ENCODE results near the gene CNTROB. TPM values are rescaled to one million over a fixed set of nuclear protein-coding genes. Genes with fewer than 3 reads are reported as not detected.

CNTROB gene
- total RNA-seq, 1 experiment from 2014 or later = 39.7 TPM

- no peak for TF ChIP-seq E2F5 (CRISPR knock-in tag; IDR thresholded peaks at IDR 0.05)
- TF ChIP-seq ZSCAN18 (CRISPR knock-in tag; IDR thresholded peaks at IDR 0.05) = no peak
- TF ChIP-seq NR3C1 (CRISPR knock-in tag; conservative IDR thresholded peaks at IDR 0.05; ENCODE audit: low read depth) = no peak
- TF ChIP-seq MYBL2 (CRISPR knock-in tag; IDR thresholded peaks at IDR 0.05) = no peak
These were observed 8.7 kb downstream of the CNTROB start (continued) for GRCh38 chr17:7940743-7941142.

- ChIA-PET CTCF (interaction anchor here (0.6 to 2.4 kb wide), 5 partner anchors 31 to 150 kb away, joined by 3 to 7 read pairs (median 4); no protein-coding TSS in a partner anchor), POLR2A (no interaction called here)
- Mint-ChIP-seq H3K27me3 (ENCODE audit: low read depth) (no peaks in the 10 kb centered on the region), H3K9me3 (no peaks in the 10 kb centered on the region), H3K36me3 (peaks cover 69% of the 10 kb centered on the region), H3K27ac (no peak overlapping the region), H3K4me3 (no peak overlapping the region), H3K4me1 (no peaks in the 10 kb centered on the region)
- ATAC-seq (no peak), DNase-seq (ENCODE audit: low spot score) (no peak)
- no peak for TF ChIP-seq OVOL2 (CRISPR knock-in tag; IDR thresholded peaks at IDR 0.05; ENCODE audit: borderline replicate concordance)
- TF ChIP-seq TCF7 (CRISPR knock-in tag; IDR thresholded peaks at IDR 0.05; ENCODE audit: low read depth) = no peak
- no peak for TF ChIP-seq PRDM15 (CRISPR knock-in tag; IDR thresholded peaks at IDR 0.05)
- no peak for TF ChIP-seq FOXP4 (CRISPR knock-in tag; IDR thresholded peaks at IDR 0.05)
- TF ChIP-seq ZNF425 (CRISPR knock-in tag; conservative IDR thresholded peaks at IDR 0.05) = no peak
- no peak for TF ChIP-seq MXD4 (CRISPR knock-in tag; IDR thresholded peaks at IDR 0.05; ENCODE audit: borderline replicate concordance)
- TF ChIP-seq ESRRA (CRISPR knock-in tag; IDR thresholded peaks at IDR 0.05; ENCODE audit: borderline replicate concordance) = no peak
- TF ChIP-seq ZNF263 (CRISPR knock-in tag; IDR thresholded peaks at IDR 0.05; ENCODE audit: low read depth) = no peak
- TF ChIP-seq E2F5 (CRISPR knock-in tag; IDR thresholded peaks at IDR 0.05) = no peak
- no peak for TF ChIP-seq USF2 (CRISPR knock-in tag; IDR thresholded peaks at IDR 0.05)
- TF ChIP-seq SMAD4 (CRISPR knock-in tag; IDR thresholded peaks at IDR 0.05) = no peak
- TF ChIP-seq CTCF (IDR thresholded peaks at IDR 0.05) = no peak
- no peak for TF ChIP-seq FOXK1 (CRISPR knock-in tag; IDR thresholded peaks at IDR 0.05)
- TF ChIP-seq ZNF532 (CRISPR knock-in tag; IDR thresholded peaks at IDR 0.05; ENCODE audit: borderline replicate concordance) = no peak
These were observed 11.3 kb downstream of the CNTROB start for GRCh38 chr17:7943291-7943690.
